ENCODE results near the gene CCDC157. TPM values are rescaled to one million over a fixed set of nuclear protein-coding genes. Genes with fewer than 3 reads are reported as not detected.

The CCDC157 gene
- total RNA-seq, 4 donors from 2014 or later, result 0.99 to 1.9 (median 1.5) TPM

GRCh38 chr22:30393322-30393680, 36.5 kb downstream of the CCDC157 start:
- Histone ChIP-seq H3K9me3 (no peaks in the 10 kb centered on the region), H3K4me1 (peaks cover 0 to 25% (median 11%) of the 10 kb centered on the region in 3 donors), H3K36me3 (no peaks in the 10 kb centered on the region), H3K27ac (no peak overlapping the region), H3K4me3 (no peak overlapping the region), H3K27me3 (no peaks in the 10 kb centered on the region)
- no peak for ATAC-seq
- 72% methylated on average over 5 of the region's 7 CpGs; no CpG with 5 or more reads in 1 of the 2 donors for WGBS, 2 donors (ENCODE audit: low coverage in 1 of 2)
- TF ChIP-seq EP300 (IDR thresholded peaks at IDR 0.05) (no peak), POLR2AphosphoS5 (IDR thresholded peaks at IDR 0.05) (no peak), POLR2A (IDR thresholded peaks at IDR 0.05) (no peak)
- TF ChIP-seq, protein P1, sequence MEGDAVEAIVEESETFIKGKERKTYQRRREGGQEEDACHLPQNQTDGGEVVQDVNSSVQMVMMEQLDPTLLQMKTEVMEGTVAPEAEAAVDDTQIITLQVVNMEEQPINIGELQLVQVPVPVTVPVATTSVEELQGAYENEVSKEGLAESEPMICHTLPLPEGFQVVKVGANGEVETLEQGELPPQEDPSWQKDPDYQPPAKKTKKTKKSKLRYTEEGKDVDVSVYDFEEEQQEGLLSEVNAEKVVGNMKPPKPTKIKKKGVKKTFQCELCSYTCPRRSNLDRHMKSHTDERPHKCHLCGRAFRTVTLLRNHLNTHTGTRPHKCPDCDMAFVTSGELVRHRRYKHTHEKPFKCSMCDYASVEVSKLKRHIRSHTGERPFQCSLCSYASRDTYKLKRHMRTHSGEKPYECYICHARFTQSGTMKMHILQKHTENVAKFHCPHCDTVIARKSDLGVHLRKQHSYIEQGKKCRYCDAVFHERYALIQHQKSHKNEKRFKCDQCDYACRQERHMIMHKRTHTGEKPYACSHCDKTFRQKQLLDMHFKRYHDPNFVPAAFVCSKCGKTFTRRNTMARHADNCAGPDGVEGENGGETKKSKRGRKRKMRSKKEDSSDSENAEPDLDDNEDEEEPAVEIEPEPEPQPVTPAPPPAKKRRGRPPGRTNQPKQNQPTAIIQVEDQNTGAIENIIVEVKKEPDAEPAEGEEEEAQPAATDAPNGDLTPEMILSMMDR (IDR thresholded peaks at IDR 0.05), result no peak

DNA sequence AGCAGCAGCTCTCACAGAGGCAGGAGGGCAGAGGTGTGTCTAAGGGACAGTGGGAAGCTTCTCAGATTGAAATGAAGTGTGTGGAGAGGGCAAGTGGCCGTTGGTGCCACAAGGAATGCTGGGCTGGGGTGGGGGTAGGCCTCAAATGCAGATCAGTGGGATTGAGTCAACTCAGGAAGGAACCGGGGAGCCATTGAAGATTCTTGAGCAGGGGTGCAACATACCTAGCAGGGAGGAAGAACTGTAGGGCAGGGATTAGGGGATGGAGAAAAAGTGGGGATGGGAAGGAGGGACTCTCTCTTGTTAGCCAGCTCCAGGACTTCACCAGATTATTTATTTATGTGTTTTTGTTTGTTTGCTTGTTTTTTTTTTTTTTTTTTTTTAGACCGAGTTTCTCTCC, 37.1 kb downstream of the CCDC157 start:
- Histone ChIP-seq H3K36me3 (no peaks in the 10 kb centered on the region), H3K9me3 (no peaks in the 10 kb centered on the region), H3K4me3 (no peak overlapping the region), H3K27ac (no peak overlapping the region), H3K4me1 (peaks cover 0 to 31% (median 13%) of the 10 kb centered on the region in 3 donors), H3K27me3 (no peaks in the 10 kb centered on the region)
- 57 to 92% methylated on average over 1 to 3 of the region's 3 CpGs for WGBS, 2 donors (ENCODE audit: low coverage in 1 of 2)
- TF ChIP-seq POLR2A (IDR thresholded peaks at IDR 0.05), result no peak
- no peak for ATAC-seq

DNA sequence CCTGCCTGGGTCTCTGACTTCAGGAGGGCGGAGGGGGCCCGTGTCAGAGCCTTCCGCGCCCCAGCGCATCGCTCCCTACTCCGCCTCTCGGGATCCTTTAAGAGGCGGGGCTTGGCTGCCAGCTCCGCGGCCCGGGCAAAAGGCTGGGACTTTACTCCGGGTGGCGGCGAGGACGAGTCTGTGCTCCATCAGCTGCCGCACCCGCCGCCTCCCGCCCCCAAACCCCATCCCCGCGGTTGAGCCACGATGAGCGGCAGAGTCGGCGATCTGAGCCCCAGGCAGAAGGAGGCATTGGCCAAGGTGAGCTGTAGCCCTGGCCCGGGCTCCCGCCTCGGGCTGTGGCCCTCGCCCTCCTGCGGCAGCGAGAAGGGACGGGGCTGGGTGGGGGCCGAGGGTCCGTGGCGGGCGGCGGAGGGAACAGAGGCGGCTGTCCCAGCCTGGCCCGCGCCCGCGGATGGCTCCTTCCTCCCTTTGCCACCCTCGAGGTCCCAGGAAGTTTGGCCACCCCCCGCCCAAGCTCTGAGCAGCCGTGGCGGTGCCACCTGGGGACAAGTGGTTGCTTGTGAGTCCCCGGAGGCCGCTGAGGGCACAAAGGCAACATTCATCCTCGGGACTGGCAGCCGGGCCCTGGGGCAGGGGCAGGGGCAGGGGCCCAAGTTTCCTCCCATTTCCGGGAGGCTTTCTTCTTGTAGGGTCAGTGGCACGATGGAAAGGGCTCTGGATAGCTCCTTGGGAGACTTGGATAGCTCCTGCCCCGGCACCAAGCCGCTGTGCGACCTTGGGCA, 40.3 kb downstream of the CCDC157 start, which contains the start of gene SEC14L2:
Gene SEC14L2, plus strand, starts transcription at position 148 of the 785 bp plus-strand sequence. Its CDS starts 99 bp downstream, at position 247.
- WGBS, 2 donors (ENCODE audit: low coverage in 1 of 2), result 0% methylated on average over 2 of the region's 56 CpGs; no CpG with 5 or more reads in 1 of the 2 donors
- Histone ChIP-seq H3K27ac (peak within 1 kb of the TSS; percentile 1 to 78 (median 74)), H3K9me3 (no peaks in the 10 kb centered on the region), H3K4me3 (peak within 1 kb of the TSS; percentile 38 to 84), H3K4me1 (peaks cover 0 to 45% (median 13%) of the 10 kb centered on the region in 3 donors), H3K36me3 (no peaks in the 10 kb centered on the region), H3K27me3 (no peaks in the 10 kb centered on the region)
- TF ChIP-seq, protein P1 (IDR thresholded peaks at IDR 0.05), result no peak
- peak; percentile 22 to 31 for TF ChIP-seq POLR2A (IDR thresholded peaks at IDR 0.05)
- no peak for TF ChIP-seq EP300 (IDR thresholded peaks at IDR 0.05)
- TF ChIP-seq POLR2AphosphoS5 (IDR thresholded peaks at IDR 0.05), result peak; percentile 34
- ATAC-seq, result peak; percentile 82

DNA sequence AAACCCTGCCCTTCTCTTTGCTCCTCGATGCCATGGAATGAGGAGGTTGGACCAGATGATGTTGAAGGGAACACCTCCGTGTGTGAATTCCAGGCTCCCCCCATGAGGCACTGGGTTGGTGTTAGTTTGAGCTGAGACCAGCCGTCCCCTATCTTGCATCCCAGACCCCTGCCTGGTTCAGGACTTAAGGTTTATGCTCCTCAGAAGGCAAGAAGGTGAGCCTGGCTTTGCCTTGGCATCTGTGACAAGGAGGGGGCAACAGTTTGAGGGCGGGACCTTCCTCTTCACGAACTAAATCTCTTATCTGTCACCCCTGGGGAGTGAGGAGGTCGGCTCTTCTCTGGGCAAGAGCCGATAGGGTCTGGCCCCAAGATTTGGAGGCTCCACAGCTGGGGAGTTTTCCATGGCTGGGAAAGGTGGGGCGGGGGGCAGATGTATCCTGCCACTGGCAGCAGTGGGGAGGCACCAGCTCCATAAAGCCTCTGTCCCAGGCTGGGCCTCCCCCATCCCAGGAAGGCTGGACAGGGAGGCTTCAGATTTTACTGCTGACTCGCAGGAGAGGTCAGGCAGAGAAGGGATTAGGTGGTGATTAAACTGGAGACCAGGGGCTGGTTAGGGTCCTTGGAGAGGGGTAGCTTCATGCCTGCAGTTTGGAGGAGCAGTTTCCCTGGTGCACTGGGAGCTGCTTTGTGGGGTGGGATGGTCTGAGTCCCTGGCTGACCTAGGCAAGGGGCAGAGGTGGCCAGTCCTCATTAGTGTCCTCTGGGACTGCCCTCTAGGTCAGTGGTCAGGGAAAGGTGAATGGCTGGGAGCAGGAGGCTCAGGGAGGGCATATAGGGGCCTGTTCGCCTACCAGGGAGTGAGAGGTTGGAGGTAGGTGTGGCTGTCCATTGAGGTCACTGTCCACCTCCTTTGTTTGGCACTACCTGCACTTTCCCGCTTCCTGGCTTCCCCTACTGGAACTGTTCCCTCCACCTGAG, 41.1 kb downstream of the CCDC157 start:
- 20 to 67% methylated on average over 3 to 4 of the region's 11 CpGs for WGBS, 2 donors (ENCODE audit: low coverage in 1 of 2)
- peak; percentile 30 for ATAC-seq
- H3K4me1 ChIP-seq, result peaks cover 0 to 45% (median 13%) of the 10 kb centered on the region in 3 donors
- H3K36me3 ChIP-seq, result no peaks in the 10 kb centered on the region
- no peaks in the 10 kb centered on the region for H3K9me3 ChIP-seq
- TF ChIP-seq, protein P1 (IDR thresholded peaks at IDR 0.05), result no peak
- peak overlapping the region; percentile 38 to 84 for H3K4me3 ChIP-seq
- no peaks in the 10 kb centered on the region for H3K27me3 ChIP-seq
- H3K27ac ChIP-seq, result peak overlapping the region in 3 of 4 donors; percentile 73 to 78 (median 75)

Measured in gastroesophageal sphincter (tissue), 4 donors.